ENCODE results near the gene RNLS.

Gene RNLS

DNA sequence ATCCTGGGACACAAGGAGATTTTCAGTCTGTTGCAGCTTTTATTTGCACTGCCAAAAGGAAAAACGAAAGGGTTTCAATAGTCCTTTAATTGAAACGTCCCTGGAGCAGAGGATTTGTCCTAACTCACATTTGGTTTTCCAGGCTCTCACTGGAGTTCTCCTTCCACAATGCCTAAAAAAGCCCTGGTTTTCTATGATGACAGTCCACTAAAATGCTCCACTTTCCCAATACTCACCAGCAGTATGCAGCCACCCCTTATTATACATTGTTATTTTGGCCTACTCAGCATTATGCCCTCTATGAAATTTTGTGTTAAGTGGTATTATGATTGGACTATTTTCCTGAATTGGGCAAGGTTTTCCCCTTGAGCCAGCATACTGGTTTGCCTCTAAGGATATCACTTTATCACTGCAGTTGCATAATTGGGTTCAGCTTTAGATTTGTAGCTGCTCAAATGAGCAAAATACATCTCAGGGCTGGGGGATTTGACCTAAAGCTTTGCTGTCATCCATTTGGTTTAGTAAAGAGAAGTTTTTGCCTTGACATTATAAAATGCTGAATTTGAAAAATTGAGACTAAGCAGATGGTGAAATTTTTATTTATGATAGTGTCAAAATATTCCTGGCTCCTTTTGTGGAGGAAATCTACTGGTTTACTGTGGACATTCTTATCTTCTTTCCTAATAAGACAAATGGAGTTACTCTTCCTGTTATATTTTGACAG is 239.2 kb downstream of the RNLS start:
- no peak overlapping the region for H3K4me3 ChIP-seq (ENCODE audit: low read depth, low read length, poor library complexity, severe bottlenecking)
- no peaks in the 10 kb centered on the region for H3F3A ChIP-seq (ENCODE audit: insufficient read depth, low read length)
- no peaks in the 10 kb centered on the region for H3K9me2 ChIP-seq (ENCODE audit: low read depth, low read length)
- no peaks in the 10 kb centered on the region for H4K20me1 ChIP-seq (ENCODE audit: insufficient read depth, low read length)
- H3K79me2 ChIP-seq (ENCODE audit: insufficient read depth, low read length) = no peaks in the 10 kb centered on the region
- H2AFZ ChIP-seq (ENCODE audit: low read length) = no peak overlapping the region
- H3K27ac ChIP-seq (ENCODE audit: low read depth, low read length, poor library complexity, severe bottlenecking) = no peak overlapping the region
- H3K4me1 ChIP-seq (ENCODE audit: insufficient read depth, low read length, severe bottlenecking) = peaks cover 33% of the 10 kb centered on the region
- no peak overlapping the region for H3K9ac ChIP-seq (ENCODE audit: low read length)
- H3K36me3 ChIP-seq (ENCODE audit: insufficient read depth, low read length) = peaks cover 4% of the 10 kb centered on the region; the same call in 1 of the 2 replicates
- H3K4me2 ChIP-seq (ENCODE audit: low read length) = no peak overlapping the region
- H3K9me3 ChIP-seq (ENCODE audit: low read length) = no peaks in the 10 kb centered on the region
- no peaks in the 10 kb centered on the region for H3K27me3 ChIP-seq (ENCODE audit: insufficient read depth, low read length)
- TF ChIP-seq, protein P1, sequence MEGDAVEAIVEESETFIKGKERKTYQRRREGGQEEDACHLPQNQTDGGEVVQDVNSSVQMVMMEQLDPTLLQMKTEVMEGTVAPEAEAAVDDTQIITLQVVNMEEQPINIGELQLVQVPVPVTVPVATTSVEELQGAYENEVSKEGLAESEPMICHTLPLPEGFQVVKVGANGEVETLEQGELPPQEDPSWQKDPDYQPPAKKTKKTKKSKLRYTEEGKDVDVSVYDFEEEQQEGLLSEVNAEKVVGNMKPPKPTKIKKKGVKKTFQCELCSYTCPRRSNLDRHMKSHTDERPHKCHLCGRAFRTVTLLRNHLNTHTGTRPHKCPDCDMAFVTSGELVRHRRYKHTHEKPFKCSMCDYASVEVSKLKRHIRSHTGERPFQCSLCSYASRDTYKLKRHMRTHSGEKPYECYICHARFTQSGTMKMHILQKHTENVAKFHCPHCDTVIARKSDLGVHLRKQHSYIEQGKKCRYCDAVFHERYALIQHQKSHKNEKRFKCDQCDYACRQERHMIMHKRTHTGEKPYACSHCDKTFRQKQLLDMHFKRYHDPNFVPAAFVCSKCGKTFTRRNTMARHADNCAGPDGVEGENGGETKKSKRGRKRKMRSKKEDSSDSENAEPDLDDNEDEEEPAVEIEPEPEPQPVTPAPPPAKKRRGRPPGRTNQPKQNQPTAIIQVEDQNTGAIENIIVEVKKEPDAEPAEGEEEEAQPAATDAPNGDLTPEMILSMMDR (IDR thresholded peaks at IDR 0.05; ENCODE audit: low read length) = no peak
- no peak for TF ChIP-seq EZH2 (IDR thresholded peaks at IDR 0.05; ENCODE audit: borderline replicate concordance, low read length)

DNA sequence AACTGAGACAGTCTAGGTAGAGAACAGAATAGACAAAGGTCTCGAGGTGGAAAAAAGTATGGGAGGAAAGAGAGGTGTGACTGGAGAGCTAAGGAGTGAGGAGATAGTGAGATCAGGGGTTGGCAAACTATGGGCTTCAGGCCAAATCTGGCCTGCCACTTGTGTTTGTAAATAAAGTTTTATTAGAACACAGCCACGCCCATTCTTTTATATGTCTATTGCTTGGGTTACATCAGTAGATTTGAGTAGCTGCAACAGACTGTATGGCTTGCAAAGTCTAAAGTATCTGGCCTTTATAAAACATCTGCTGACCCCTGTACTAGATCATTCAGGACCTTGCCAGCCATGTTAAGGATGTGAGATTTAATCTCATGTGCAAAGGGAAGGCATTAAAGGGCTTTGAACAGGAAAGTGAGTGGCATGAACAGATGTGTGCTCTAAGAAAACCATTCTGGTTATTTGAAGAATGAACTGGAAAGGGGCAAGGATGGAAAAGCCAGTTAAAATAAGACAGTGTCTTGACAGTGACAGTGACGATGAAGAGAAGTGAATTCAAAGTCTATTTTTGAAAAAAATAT is 240.3 kb downstream of the RNLS start:
- no peak overlapping the region for H3K4me2 ChIP-seq (ENCODE audit: low read length)
- H3K36me3 ChIP-seq (ENCODE audit: insufficient read depth, low read length) = peaks cover 4% of the 10 kb centered on the region; the same call in 1 of the 2 replicates
- no peak overlapping the region for H3K9ac ChIP-seq (ENCODE audit: low read length)
- H3K79me2 ChIP-seq (ENCODE audit: insufficient read depth, low read length) = no peaks in the 10 kb centered on the region
- no peak overlapping the region for H2AFZ ChIP-seq (ENCODE audit: low read length)
- no peak overlapping the region for H3K27ac ChIP-seq (ENCODE audit: low read depth, low read length, poor library complexity, severe bottlenecking)
- H3K4me3 ChIP-seq (ENCODE audit: low read depth, low read length, poor library complexity, severe bottlenecking) = no peak overlapping the region
- no peaks in the 10 kb centered on the region for H3F3A ChIP-seq (ENCODE audit: insufficient read depth, low read length)
- peaks cover 29% of the 10 kb centered on the region for H3K4me1 ChIP-seq (ENCODE audit: insufficient read depth, low read length, severe bottlenecking)
- no peaks in the 10 kb centered on the region for H3K27me3 ChIP-seq (ENCODE audit: insufficient read depth, low read length)
- H3K9me3 ChIP-seq (ENCODE audit: low read length) = no peaks in the 10 kb centered on the region
- no peaks in the 10 kb centered on the region for H4K20me1 ChIP-seq (ENCODE audit: insufficient read depth, low read length)
- no peaks in the 10 kb centered on the region for H3K9me2 ChIP-seq (ENCODE audit: low read depth, low read length)
- TF ChIP-seq, protein P1 (IDR thresholded peaks at IDR 0.05; ENCODE audit: low read length) = no peak
- no peak for TF ChIP-seq EZH2 (IDR thresholded peaks at IDR 0.05; ENCODE audit: borderline replicate concordance, low read length)

DNA sequence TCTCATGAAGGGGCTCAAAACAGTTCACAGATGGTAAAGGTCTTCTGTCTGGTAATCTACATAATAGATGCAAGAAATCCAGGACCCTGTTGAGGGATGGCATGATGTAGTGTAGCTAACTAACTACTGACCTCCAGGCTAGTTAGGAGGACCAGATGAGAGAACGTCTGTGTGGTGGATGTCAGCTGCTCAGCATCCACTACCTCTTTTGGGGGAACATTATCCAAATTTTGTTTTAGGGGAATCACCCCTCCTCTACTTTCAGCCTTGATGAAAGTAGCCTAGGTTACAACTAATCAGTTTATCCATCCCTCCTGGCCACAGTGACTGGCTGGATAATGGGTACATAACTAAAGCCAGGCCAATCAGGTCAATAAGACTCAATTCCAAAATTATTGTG is 246.0 kb downstream of the RNLS start:
- no peak overlapping the region for H2AFZ ChIP-seq (ENCODE audit: low read length)
- no peak overlapping the region for H3K4me3 ChIP-seq (ENCODE audit: low read depth, low read length, poor library complexity, severe bottlenecking)
- peaks cover 10% of the 10 kb centered on the region for H3K4me1 ChIP-seq (ENCODE audit: insufficient read depth, low read length, severe bottlenecking)
- no peaks in the 10 kb centered on the region for H3K79me2 ChIP-seq (ENCODE audit: insufficient read depth, low read length)
- H3K9ac ChIP-seq (ENCODE audit: low read length) = no peak overlapping the region
- no peaks in the 10 kb centered on the region for H4K20me1 ChIP-seq (ENCODE audit: insufficient read depth, low read length)
- H3K27ac ChIP-seq (ENCODE audit: low read depth, low read length, poor library complexity, severe bottlenecking) = no peak overlapping the region
- no peak overlapping the region for H3K4me2 ChIP-seq (ENCODE audit: low read length)
- no peaks in the 10 kb centered on the region for H3K9me3 ChIP-seq (ENCODE audit: low read length)
- peaks cover 11% of the 10 kb centered on the region for H3K36me3 ChIP-seq (ENCODE audit: insufficient read depth, low read length)
- H3K9me2 ChIP-seq (ENCODE audit: low read depth, low read length) = no peaks in the 10 kb centered on the region
- no peaks in the 10 kb centered on the region for H3K27me3 ChIP-seq (ENCODE audit: insufficient read depth, low read length)
- no peaks in the 10 kb centered on the region for H3F3A ChIP-seq (ENCODE audit: insufficient read depth, low read length)
- TF ChIP-seq, protein P1 (IDR thresholded peaks at IDR 0.05; ENCODE audit: low read length) = no peak
- no peak for TF ChIP-seq EZH2 (IDR thresholded peaks at IDR 0.05; ENCODE audit: borderline replicate concordance, low read length)

Data from OCI-LY1 (cell line).